HepG2 (cell line): ENCODE measurements around the gene NAT9. TPM values are rescaled to one million over a fixed set of nuclear protein-coding genes. Genes with fewer than 3 reads are reported as not detected.

Experiments
- ATM ChIP-seq: fragments of 450-650 bp; IDR thresholded peaks from 2 replicates; pipeline ENCODE4 v1.7.1; 2017; ENCODE audit warnings: mild to moderate bottlenecking, borderline replicate concordance
- CEBPB ChIP-seq: IDR thresholded peaks from 2 replicates; pipeline ENCODE4 v1.6.1; 2011; ENCODE audit warnings: low read depth, low read length, improper control_type of control experiment, borderline replicate concordance
- CREM ChIP-seq, 2 experiments: sonication (generic) in 1 of 2; formaldehyde crosslinking in 1 of 2; IDR thresholded peaks; 2 replicates each; pipeline versions ENCODE4 v1.4.0 to v1.6.1; 2016 to 2020; ENCODE audit warnings: antibody characterized with exemption in 1 of 2, mild to moderate bottlenecking in 1 of 2, missing genetic modification reagents in 1 of 2
- IRX3 ChIP-seq: sonication (generic); formaldehyde crosslinking; IDR thresholded peaks from 2 replicates; pipeline ENCODE4 v1.8.1; 2023; ENCODE audit warnings: mild to moderate bottlenecking, low read depth, missing genetic modification reagents, borderline replicate concordance
- NR2F2 ChIP-seq: IDR thresholded peaks from 2 replicates; pipeline ENCODE4 v1.6.1; 2012; ENCODE audit warnings: low read depth, inconsistent platforms, borderline replicate concordance
- ONECUT2 ChIP-seq: sonication (generic); formaldehyde crosslinking; IDR thresholded peaks from 2 replicates; pipeline ENCODE4 v1.4.0; 2020; ENCODE audit warnings: missing genetic modification reagents
- RARA ChIP-seq: IDR thresholded peaks from 2 replicates; pipeline ENCODE4 v1.6.1; 2016; ENCODE audit warnings: missing genetic modification reagents, missing compliant biosample characterization
- SP1 ChIP-seq, 2 experiments: fragments of 450-650 bp in 1 of 2; sonication (generic) in 1 of 2; formaldehyde crosslinking in 1 of 2; IDR thresholded peaks; 2 replicates each; pipeline versions ENCODE4 v1.4.0 to v1.6.1; 2016 to 2020; ENCODE audit warnings: missing genetic modification reagents in 1 of 2
- ZFX ChIP-seq: sonication (generic); formaldehyde crosslinking; IDR thresholded peaks from 2 replicates; pipeline ENCODE4 v1.4.0; 2020; ENCODE audit warnings: mild to moderate bottlenecking, low read depth, missing genetic modification reagents, moderate library complexity
- ZKSCAN8 ChIP-seq: IDR thresholded peaks from 2 replicates; pipeline ENCODE4 v1.6.1; 2016; ENCODE audit warnings: borderline replicate concordance, missing genetic modification reagents, missing compliant biosample characterization
- ZNF224 ChIP-seq: sonication (generic); formaldehyde crosslinking; IDR thresholded peaks from 2 replicates; pipeline ENCODE4 v1.5.0; 2020; ENCODE audit warnings: mild to moderate bottlenecking, missing genetic modification reagents
- polyA plus RNA-seq, 8 experiments: library from polyadenylated mRNA; depleted of rRNA in 3 of 8; stranded (reverse) in 7 of 8; unstranded in 1 of 8; fragments of >200 nt; fragmentation: Illumina TruSeq in 4 of 8; extraction: Trizol in 4 of 8; gene quantifications; 2 replicates each; pipeline versions ENCODE4 v1.2.1 to v1.2.3, GENCODE V29; 2011 to 2016; ENCODE audit warnings: low read depth in 4 of 8, missing spikeins in 1 of 8, mixed read lengths in 1 of 8; ENCODE audit not compliant: insufficient read depth in 1 of 8
- total RNA-seq, 5 experiments: library from RNA; depleted of rRNA; stranded (reverse); fragments of >200 nt; fragmentation: Illumina TruSeq; extraction: Trizol; gene quantifications; 2 replicates each; pipeline ENCODE4 v1.2.3, GENCODE V29; 2016; ENCODE audit warnings: low read depth in 1 of 5
- TF ChIP-seq, protein P1 (sequence below): sonication (generic); formaldehyde crosslinking; IDR thresholded peaks from 2 replicates; pipeline ENCODE4 v1.4.0; 2020; ENCODE audit warnings: missing genetic modification reagents, mild to moderate bottlenecking, borderline replicate concordance
- TF ChIP-seq, protein P2 (sequence below): sonication (generic); formaldehyde crosslinking; IDR thresholded peaks from 2 replicates; pipeline ENCODE4 v1.4.0; 2020; ENCODE audit warnings: mild to moderate bottlenecking, missing genetic modification reagents

NAT9 gene
- total and polyA plus RNA-seq, 2 of the 13 experiments (the other 11 are each of a cell fraction or from before 2014, with no cell fraction given): 39.7 to 44.2 TPM

DNA sequence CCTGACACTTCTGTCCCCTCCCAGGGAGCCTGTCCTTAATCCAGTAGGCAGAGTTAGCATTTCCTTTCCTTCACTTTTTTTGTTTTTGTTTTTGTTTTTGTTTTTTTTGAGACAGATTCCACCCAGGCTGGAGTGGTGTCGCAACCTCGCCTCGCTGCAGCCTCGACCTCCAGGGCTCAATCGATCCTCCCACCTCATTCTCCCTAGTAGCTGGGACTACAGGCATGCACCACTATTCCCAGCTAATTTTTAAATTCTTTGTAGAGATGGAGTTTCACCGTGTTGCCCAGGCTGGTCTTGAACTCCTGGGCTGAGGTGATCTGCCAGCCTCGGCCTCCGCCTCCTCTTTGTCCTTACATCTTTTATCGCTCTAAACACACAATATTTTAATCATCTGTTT is 23.7 kb downstream of the NAT9 start (continued):
- TF ChIP-seq ZNF224 (CRISPR knock-in tag) (0 out of 2 replicates have a peak, but pooled peaks have one; percentile 17), RARA (CRISPR knock-in tag) (peak; percentile 44; the same call in 1 of the 2 replicates), CEBPB (peak; percentile 91), ONECUT2 (CRISPR knock-in tag) (peak; percentile 82; the same call in 1 of the 2 replicates), ATM (no peak), CREM (IDR thresholded peaks at IDR 0.05) (0 out of 2 replicates have a peak, but pooled peaks have one; percentile 28), CREM (CRISPR knock-in tag; IDR thresholded peaks at IDR 0.05) (no peak), SP1 (IDR thresholded peaks at IDR 0.05) (no peak), SP1 (CRISPR knock-in tag; IDR thresholded peaks at IDR 0.05) (0 out of 2 replicates have a peak, but pooled peaks have one; percentile 24), ZKSCAN8 (CRISPR knock-in tag) (0 out of 2 replicates have a peak, but pooled peaks have one; percentile 29), NR2F2 (peak; percentile 11; the same call in 1 of the 2 replicates), ZFX (no peak), IRX3 (CRISPR knock-in tag) (no peak)
- TF ChIP-seq, protein P1, sequence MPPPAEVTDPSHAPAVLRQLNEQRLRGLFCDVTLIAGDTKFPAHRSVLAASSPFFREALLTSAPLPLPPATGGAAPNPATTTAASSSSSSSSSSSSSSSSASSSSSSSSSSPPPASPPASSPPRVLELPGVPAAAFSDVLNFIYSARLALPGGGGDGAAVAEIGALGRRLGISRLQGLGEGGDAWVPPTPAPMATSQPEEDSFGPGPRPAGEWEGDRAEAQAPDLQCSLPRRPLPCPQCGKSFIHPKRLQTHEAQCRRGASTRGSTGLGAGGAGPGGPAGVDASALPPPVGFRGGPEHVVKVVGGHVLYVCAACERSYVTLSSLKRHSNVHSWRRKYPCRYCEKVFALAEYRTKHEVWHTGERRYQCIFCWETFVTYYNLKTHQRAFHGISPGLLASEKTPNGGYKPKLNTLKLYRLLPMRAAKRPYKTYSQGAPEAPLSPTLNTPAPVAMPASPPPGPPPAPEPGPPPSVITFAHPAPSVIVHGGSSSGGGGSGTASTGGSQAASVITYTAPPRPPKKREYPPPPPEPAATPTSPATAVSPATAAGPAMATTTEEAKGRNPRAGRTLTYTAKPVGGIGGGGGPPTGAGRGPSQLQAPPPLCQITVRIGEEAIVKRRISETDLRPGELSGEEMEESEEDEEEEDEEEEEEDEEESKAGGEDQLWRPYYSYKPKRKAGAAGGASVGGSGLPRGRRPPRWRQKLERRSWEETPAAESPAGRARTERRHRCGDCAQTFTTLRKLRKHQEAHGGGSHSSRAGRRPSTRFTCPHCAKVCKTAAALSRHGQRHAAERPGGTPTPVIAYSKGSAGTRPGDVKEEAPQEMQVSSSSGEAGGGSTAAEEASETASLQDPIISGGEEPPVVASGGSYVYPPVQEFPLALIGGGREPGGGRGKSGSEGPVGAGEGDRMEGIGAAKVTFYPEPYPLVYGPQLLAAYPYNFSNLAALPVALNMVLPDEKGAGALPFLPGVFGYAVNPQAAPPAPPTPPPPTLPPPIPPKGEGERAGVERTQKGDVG: no peak
- TF ChIP-seq, protein P2, sequence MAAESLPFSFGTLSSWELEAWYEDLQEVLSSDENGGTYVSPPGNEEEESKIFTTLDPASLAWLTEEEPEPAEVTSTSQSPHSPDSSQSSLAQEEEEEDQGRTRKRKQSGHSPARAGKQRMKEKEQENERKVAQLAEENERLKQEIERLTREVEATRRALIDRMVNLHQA (CRISPR knock-in tag): no peak
